DND-41 (cell line): Measurements from ENCODE around the gene UBE3C.

Experiments used
- EZH2 ChIP-seq: IDR thresholded peaks from 3 replicates; pipeline ENCODE4 v1.6.1; 2012; ENCODE audit warnings: borderline replicate concordance, low read depth, mild to moderate bottlenecking, moderate library complexity, low read length, inconsistent platforms; ENCODE audit not compliant: severe bottlenecking
- TF ChIP-seq, protein P1 (sequence below): IDR thresholded peaks from 2 replicates; pipeline ENCODE4 v1.5.1; 2012; ENCODE audit warnings: borderline replicate concordance, low read length, moderate library complexity, mild to moderate bottlenecking; ENCODE audit not compliant: poor library complexity, severe bottlenecking; ENCODE audit errors: extremely low read depth

DNA sequence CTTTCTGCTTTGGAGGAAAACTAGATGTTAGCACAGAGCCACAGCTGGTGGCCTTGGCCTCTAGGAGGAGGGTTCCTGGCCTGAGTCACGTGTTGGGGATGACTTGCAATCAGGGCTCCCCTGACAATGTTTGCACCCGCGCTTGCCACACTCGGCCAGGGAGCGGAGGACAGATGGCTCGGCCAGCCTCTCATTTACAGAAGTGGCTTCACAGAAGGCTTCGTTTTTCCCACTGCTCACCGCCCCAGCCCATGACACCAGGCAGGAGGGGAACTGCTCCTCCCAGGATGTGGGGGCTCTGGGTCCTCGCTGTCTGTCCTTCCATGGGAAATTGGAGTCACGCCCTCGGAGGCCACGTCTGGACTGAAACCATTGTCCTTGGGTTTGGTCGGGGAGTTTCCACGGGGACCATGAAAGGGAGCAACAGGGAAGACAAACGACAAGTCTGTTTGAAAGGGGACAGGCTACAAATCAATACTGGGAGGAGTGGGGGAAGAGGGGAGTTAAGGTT lies 49.6 kb upstream of the UBE3C start:
- TF ChIP-seq EZH2 = no peak
- TF ChIP-seq, protein P1, sequence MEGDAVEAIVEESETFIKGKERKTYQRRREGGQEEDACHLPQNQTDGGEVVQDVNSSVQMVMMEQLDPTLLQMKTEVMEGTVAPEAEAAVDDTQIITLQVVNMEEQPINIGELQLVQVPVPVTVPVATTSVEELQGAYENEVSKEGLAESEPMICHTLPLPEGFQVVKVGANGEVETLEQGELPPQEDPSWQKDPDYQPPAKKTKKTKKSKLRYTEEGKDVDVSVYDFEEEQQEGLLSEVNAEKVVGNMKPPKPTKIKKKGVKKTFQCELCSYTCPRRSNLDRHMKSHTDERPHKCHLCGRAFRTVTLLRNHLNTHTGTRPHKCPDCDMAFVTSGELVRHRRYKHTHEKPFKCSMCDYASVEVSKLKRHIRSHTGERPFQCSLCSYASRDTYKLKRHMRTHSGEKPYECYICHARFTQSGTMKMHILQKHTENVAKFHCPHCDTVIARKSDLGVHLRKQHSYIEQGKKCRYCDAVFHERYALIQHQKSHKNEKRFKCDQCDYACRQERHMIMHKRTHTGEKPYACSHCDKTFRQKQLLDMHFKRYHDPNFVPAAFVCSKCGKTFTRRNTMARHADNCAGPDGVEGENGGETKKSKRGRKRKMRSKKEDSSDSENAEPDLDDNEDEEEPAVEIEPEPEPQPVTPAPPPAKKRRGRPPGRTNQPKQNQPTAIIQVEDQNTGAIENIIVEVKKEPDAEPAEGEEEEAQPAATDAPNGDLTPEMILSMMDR = no peak
